GM21367 (cell line): ENCODE measurements around the gene CAPRIN2.

ENCODE experiments used
- ATAC-seq: cut with Tn5 transposase; IDR thresholded peaks from one replicate; pipeline ENCODE4 v1.9.1; 2021; ENCODE audit not compliant: unreplicated experiment

Gene CAPRIN2

DNA sequence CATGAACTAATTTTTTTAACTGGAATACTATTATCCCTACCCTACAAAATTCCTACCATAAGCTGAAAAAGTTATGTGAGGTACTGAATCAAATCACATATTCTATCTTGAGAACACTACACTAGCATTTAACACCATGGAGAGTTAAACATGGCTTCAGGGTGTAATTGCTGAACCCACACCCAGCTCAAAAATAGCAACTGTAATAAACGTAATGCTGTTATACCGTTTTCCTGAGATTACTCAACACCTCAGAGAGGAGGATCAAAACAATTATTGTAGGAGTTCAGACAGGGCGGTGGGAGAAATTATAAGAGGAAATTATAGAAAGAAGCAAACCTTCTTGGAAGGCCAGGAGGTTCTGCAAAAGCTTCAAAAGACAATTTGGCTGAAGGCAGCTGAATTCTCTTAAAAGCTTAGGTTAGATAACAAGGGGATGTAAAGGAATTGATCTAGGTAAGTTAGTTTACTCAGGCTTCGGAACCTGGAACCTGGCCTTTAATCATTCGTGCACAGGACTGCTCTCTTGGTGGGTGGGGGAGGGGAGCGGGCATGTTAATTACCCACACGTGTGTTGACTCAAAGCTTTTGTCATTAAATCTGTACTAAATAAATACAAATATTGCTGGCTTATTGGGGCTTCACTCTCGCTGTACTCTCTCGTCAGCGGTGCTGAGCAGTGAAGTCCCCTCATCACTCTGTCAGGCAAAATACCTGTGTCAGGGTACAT is 47.0 kb downstream of the CAPRIN2 start:
- ATAC-seq = no peak

DNA sequence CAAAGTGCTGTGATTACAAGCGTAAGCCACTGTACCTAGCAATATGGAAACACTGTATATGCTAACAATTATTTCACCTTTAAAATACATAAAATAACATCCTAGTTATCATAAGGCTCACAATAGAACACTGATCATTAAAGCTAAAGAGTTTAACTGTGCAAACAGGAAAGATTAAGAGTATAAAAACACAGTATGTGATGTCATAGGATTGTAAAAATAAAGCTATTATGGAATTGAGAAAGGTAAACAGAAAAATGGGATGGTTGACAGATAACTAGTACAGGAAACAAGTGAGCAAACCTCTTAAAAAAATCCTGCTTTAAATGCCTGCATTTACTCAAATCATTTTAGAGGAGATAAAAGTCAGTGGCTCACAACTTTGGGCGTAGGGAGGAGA is 48.3 kb downstream of the CAPRIN2 start:
- no peak for ATAC-seq

DNA sequence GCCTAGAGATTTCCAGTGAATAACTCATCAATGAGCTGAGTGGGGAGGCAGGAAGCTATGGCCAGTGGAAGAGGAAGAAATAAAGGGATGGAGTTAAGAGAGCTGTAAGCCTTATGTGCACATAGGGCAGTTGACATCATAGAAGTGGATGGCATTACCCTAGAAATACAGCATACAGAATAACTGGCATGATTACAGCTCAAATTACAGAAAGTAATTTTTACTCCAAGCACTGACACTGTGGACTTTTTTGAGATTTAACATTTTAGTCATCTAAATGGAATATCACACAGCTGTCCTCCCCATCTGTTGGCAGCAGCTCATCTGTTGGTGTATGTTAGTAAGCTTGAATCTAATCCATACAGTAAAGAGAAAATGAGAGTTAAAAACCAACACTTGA is 53.7 kb downstream of the CAPRIN2 start:
- ATAC-seq = no peak

DNA sequence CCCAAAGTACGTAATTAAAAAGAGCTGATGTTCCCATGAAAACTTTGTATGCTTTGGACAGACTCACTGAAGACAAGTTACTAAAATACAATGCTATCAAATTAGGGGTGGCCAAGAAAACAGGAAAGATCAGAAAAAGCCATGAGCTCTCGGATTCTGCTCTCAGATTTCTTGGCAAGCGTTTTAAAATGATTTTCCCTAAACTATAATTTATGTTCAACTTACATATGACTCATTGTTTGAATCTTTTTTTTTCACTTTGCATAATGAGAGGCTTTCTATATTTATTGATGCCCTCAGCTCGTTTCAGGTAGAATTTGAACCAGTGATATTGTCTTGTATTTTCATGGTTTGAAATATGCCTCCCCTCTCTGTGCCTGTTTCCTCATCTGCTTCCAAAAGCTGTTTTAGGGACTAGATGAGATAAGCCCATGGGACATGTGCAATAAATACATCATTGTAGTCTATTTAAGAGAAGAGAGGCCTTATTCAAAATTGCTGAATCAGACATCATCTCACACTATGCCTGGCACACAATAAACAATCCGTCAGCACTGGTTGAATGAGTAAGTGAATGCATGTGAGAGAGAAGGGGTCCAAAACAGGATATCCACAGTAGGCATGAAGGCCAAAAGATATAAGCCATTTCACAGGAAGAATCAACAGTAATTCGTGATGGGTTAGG is 54.4 kb downstream of the CAPRIN2 start:
- ATAC-seq = no peak

DNA sequence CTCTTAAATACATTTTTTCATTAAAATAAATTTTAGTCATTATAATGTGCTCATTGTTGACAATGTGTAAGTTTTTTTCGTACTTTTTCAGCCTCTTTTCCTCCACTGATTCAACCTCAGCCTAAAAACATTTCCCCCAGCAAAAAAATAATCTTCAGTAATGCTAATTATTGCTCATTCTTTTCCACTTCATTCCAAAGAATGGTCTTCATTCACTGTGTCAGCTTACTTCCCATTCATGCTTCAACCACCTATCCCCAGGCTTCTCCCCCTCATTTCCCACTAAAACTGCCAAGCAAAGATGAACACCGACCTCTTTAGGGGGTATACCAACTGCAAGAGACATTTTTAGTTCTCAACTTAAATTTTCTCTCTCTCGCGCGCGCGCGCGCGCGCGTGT is 56.4 kb downstream of the CAPRIN2 start:
- ATAC-seq = no peak

DNA sequence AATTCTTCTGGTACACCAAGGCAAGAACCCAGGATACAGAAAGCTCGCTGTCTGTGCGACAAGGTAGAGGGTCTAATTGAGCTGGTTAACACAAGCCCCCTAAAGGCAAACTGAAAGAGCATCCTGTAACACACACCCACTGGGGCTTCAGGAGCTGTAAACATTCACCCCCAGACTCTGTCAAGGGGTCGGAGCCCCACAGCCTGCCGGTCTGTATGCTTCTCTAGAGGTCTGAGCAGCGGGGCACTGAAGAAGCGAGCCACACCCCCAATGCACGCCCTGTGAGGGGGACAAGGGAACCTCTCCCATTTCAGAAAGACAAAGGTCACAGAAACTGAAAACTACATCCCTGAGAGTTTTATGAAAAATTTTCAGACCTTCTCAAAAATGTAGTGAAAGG is 57.8 kb downstream of the CAPRIN2 start:
- no peak for ATAC-seq

DNA sequence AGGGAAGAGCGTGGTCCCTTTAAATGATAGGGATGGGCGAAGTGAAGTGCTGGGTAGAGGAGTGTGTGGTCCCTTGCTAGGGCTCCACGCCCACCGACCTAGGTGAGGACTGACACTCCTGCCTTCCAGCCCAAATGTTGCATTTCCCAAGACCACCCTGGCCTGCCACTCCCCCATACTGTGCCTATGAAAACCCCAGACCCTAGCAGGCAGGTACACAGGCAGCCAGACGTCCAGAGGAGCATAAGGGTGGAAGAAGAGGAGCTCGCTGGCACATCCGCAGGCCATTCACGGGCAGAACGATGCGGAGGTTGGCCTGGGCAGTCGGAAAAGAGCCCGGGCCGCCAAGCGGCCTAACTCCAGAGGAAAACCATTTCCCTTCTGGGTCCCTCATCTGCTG is 58.3 kb downstream of the CAPRIN2 start:
- no peak for ATAC-seq

DNA sequence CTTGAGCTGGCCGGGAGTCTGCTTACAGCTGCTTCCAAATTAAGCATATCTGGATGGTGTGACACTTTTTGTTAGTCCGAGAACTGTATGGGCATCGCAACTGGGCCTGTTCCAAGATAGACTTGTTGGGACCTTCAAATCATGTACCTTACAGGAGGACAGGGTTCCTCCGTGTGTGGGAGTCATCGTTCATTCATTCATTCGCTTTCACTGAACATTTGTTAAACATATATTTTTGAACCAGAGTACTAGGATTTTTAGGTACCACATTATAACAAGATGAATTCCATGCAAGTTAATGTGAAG is 58.7 kb downstream of the CAPRIN2 start:
- peak; percentile 27 for ATAC-seq

DNA sequence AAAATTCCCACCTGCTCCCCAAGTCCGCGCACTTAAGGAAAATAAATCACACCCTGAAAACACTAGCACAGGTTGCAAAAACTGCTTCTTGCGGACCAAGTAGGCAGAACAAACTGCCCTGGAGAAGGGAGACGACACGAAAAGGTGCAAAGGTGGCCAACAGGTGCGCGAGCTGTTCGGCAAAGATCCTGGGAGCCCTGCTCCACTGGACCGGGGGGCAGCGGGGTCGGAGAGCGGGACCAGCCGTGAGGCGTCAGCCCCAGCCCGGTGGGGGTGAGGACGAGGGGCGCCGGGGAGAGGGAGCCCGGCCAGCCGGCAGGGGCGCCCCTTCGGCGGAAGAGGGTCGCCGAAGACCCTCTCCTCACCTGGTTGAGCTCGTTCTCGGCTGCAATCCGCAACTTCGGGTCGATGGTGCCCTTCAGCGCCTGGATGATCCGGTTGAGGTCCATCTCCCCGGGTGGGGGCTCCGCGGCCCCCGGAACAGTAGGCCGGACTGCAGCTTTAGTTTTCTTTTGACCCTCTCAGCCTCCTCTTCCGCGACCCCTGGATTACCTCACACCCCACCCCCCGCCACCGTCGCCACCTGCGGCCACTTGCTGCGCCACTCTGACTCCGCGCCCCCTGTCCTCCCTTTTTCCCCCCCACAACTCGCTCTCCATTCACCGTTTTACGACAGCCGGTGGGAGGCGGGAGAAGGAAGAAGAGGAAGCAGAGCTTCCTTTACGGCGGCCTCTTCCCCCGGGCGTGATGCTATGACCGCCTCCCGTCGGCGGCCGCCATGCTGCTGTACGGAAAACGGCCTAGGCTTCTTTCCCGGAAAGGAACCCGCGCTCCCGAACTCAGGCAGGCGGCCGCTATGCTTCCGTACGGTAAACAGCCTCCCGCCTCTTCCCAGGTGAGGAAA is 59.3 kb downstream of the CAPRIN2 start, which contains the start of gene IPO8:
Gene IPO8, minus strand, starts transcription at position 671 of the 904 bp plus-strand sequence. Its CDS starts 222 bp downstream, at position 449.
- ATAC-seq = peak; percentile 72

DNA sequence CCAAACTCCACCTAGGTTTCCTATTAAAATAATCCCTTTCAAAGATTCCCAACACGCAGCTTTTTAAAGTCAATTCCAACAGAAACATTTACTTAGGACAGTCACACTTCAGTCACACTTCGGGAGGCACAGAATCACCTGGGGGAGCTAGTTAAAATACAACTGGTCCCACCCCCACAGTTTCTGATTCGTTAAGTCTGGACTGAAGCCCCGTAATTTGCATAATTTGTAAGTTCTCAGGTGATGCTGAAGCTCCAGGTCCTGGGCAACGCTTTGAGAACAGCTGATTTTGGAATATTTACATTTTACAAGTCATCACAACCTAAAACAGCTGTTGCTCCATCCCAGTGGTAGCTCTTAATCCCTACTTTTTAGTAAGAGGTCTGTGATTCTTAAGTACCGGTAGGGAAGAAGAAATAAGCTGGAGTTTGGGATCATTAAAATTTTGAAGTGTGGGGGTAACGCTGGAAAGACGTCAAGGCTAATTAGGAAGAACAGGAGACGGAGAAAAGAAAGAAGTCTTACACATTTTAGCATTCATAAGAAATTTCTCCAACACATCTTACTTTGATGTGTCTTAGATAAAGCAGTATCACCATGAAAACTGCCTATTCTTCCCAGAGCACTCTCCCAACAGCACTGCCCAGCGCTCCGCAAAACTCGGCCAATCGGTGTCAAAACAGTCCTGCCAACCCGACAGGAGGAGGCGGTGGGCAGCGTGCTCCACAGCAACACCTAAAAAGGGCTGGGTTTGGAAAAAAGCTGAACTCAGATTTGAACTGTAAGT is 60.1 kb downstream of the CAPRIN2 start:
- peak; percentile 21 for ATAC-seq

DNA sequence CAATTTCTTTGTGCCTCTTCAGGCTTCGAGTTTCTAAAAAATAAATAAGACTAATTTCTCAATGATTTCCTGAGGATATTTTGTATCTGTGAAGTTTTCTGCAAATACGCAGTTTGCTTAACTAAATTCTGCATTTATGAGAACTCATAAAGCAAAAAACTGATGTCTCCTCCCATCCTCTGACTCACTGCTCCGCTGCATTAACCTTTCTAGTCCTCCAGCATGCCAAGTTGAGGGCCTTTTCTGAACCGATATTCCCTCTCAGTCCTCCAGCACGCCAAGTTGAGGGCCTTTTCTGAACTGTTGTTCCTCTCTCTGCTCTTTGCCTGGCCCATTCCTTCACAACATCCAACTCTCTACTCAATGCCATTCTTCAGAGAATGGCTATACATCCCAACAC is 62.3 kb downstream of the CAPRIN2 start:
- ATAC-seq = no peak

DNA sequence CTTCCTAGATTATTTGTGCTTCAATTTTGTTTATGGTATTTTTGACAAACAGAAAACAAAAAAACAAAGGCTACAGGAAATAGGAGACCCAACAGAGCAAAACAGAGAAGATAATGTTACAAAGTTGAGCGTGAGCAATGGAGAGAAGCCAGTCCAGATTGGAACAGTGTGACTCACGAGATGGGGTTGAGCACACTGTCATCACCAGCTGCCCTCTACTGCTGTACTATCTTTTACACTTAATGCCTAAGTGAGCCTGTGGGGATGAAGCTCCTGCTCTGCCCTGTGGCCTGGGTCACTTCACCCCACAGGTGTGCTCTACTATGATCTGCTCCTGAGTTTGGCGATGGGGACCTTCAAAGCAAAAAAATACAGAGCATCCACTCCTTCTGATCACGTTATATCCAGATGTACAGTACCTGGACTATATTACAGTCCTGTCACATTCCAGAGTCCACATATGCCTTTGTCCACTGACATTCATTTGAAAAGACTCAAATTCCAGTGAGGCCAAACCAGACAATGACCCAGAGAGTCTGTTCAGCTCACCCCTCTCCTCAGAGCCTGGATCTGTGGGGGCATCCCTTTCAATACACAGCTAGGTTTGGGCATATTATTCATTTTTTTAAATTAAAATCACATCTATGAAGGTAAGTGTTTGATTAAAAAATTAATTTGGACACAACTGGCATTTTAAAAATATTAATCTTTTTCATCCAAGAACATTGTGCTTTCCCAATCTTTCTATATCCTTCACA is 63.5 kb downstream of the CAPRIN2 start:
- ATAC-seq = no peak

DNA sequence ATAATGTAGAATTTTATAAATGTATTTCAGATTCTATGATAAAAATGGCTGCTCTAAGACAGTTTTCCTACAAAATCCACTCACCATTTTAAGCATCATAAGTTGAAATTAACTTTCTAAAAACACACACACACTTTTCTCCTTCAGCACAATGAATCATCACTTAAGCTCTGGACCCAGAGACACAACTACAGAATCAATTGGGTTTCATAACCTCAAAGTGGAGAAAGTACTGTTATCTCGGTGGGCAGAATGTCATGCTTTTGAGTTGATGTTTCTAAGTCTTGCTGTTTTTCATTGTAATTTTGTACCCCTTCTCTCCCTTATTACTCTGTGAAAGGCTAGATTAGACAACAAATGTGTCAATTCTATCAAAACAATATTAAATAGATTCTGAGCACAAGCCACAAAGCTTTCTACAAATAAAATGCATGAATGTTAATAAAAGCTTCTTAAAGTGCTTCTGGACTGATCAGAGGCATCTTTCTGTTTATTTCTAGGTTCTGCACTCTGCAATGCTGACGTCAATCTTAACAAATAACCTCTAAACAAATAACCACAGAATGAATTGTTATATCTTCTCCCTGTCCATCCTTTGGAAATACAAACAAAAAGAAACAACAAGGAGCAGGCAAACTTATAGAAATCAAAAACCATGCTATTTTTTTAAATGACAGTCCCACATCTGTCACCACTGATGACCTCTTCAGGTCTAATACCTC is 67.3 kb downstream of the CAPRIN2 start:
- ATAC-seq = no peak

DNA sequence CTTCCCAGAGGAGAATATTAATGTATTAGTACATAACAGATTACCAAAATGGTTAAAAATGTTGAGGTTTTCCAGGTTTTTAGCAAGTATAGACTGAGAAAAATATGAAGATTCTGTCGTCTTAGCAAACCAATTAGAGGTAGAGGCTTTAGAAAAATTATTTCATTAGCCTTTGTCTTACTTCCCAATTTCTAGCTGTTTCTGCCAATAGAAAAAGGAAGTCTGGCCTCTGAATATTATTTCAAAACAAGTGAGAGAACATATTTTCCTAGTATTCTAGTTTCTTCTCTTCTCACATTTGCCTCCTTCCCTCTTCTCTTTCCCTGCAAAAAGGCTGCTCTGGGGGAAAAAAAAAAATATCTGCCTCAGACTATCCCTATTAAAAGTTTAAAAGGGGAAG is 75.5 kb downstream of the CAPRIN2 start:
- ATAC-seq = no peak

DNA sequence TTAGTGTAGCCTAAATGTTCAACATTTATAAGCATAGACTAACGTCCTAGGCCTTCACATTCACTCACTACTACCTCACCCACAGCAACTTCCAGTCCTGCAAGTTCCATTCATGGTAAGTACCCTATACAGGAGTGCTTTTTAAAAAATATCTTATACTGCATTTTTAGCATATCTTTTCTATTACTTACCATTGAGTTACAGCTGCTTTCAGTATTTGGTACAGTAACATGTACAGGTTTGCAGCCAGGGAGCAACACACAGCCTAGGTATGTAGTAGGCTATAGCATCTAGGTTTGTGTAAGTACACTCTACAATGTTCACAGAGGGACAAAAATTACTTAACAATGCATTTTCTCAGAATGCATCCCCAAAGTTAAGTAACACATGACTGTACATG is 76.5 kb downstream of the CAPRIN2 start:
- no peak for ATAC-seq

DNA sequence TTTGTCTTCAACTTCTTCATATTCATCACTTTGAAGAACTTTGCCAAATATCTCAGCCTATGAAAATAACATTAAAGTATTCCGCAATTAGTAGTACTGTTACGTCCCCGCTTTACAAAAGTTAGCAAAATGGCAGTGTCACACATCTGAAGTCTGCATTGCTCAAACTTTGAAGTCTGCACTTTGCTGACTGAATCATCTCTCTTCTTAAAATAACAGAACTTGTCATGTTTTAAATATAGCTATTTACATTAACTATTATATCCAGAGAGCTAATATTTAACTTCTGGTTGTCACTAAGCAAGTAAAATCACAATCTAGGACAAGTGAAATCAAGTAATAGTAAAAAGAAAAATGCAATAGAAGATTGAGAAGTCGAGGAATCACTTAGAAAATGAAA is 93.5 kb downstream of the CAPRIN2 start:
- no peak for ATAC-seq
